Stimulated activated CD4-positive, alpha-beta T cell treated with anti-CD3 and anti-CD28 coated beads, Interleukin-2, amount 100 ng/mL, for 24 hours (primary cell): ENCODE data around the gene ZNF747.

ENCODE experiments used
- DNase-seq, 2 donors: peaks; one replicate each; pipeline ENCODE4 v3.0.0-alpha.2; 2020

ZNF747 gene

DNA sequence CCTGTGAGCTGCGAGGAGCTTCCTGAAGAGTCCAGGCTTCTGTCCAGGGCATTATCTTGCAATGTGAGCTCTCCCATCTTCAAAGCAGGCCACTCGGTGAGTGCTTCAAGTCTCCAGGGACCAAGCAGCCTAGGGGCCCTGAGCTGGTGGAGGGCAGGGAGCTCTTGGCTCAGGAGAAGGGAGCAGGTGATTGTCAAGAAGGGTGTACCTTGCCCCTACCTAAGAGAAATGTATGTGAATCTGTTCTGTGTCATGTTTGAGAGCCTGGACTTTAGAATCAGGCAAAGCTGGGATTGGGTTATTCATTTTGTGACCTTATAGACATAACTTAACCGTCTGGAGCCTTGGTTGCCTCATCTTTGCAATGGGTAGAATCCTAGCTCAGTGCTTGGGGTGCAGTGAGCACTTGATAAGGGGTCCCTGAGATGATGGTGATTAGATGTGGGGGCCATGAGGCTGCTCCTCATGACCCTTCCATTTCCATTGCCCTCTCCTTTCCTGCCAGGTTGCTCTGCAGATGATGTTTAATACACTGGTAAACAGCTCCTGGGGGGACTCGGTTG lies 24.2 kb downstream of the ZNF747 start:
- no peak for DNase-seq

DNA sequence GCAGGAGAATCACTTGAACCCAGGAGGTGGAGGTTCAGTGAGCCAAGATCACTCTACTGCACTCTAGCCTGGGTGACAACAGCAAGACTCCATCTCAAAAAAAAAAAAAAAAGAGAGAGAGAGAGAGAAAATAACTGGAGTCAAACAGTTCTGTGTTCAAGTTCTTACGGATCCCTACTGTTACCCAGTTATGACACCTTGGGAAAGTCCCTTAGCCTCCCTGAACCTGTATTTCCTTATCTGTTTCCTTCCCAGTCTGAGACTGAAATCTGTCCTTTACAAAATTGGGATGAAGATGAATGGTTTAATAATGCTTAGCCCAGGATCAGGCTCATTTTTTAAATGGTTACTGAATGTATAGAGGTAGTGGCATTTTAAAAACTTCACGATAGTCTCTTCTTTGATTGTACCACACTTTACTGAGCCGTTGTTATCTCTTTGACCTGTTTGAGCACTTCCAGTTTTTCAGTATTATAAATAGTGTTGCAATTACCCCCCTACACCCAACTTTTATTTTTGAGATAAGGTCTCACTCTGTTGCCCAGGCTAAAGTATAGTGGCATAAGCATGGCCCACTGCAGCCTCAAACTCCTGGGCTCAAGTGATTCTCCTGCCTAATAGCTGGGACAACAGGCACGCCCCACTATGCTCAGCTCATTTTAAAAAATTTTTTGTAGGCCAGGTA lies 25.4 kb downstream of the ZNF747 start:
- DNase-seq, result no peak

DNA sequence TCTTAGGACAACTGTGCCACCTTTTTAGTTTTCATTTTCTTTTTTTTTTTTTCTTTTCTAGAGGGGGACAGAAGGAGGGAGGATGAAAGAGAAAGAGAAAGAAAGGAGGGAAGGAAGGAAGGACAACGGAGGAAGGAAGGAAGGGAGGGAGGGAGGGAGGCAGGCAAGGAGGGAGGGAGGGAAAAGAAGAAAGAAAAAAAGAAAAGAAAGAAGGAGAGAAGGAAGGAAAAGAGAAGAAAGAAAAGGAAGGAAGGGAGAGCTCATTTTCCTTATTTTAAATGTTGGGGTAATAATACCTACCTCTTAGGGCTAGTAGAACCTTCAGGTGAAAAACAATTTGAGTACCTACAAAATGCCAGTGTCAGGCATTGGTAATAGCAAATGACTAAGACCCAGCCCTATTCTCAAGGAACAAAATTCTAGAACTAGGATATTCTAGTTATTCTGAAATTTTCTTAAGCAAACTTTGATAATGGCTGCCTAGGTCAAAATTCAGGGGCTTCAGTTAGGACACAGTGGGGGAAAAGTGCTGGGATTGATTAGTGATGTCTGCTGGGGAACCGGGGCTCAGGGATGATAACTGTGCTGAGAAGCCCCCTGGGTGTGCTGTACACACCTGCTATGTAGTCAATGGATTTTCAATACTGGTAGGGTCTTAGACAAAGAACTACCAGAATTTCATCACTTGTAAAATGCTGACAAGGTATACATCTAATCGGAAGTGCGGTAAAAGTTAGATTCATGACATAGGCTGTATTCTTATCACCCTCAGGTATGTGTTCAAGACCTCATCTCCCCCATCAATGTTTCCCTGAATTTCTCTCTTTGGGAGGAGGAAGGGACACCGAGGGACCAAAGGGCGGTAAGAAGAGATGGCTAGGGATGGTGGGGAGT lies 31.0 kb downstream of the ZNF747 start:
- DNase-seq, result no peak

- DNase-seq, result no peak
Measured at GRCh38 chr16:30499284-30499683, 35.4 kb downstream of the ZNF747 start.

- no peak for DNase-seq
Measured at GRCh38 chr16:30494709-30495108, 39.9 kb downstream of the ZNF747 start.

- DNase-seq, result no peak
Measured at GRCh38 chr16:30493941-30494488, 40.6 kb downstream of the ZNF747 start.

- DNase-seq, result no peak
Measured at GRCh38 chr16:30491744-30492308, 42.8 kb downstream of the ZNF747 start.

GRCh38 chr16:30491229-30491628 lies 43.4 kb downstream of the ZNF747 start:
- DNase-seq, result no peak

DNA sequence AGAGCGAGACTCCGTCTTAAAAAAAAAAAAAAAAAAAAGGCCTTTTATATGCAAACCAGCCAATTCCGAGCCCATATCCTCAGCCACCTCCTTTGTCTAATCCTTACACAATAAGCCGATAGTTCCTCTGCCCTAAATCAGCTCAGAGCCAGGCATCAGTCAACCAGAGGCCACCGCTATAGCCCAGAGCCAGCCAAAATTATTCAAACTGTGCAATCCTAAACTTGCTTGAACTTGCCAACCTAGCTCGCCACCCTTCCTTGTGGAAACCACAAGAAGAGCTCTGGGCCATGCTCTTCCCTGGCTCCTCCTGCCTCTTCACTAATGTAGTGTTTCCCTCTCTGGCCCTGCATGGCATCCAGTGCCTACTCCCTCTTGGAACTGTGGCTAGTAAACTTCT lies 44.4 kb downstream of the ZNF747 start:
- no peak for DNase-seq

- DNase-seq, result no peak
Measured at GRCh38 chr16:30488764-30489605, 45.7 kb downstream of the ZNF747 start.

GRCh38 chr16:30485818-30486436 lies 48.7 kb downstream of the ZNF747 start:
- no peak for DNase-seq

DNA sequence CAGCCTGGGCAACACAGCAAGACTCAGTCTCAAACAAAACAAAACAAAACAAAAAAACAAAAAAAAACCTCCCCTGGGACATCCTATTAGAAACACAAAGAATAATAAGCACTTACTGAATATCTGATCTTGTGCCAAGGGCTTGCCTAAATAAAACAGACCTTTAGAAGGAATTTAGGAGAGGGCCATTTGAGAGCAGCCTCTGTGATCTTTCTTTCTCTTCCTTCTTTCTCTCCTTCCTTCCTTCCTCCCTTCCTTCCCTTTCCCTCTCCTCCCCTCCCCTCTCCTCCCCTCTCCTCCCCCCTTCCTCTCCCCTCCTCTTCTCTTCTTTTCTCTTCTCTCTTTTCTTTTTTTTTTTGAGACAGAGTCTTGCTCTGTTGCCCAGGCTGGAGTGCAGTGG lies 49.8 kb downstream of the ZNF747 start:
- no peak for DNase-seq

GRCh38 chr16:30482366-30482765 lies 52.3 kb downstream of the ZNF747 start:
- DNase-seq, result no peak

GRCh38 chr16:30481381-30481780 lies 53.3 kb downstream of the ZNF747 start:
- DNase-seq, result no peak
